Activated CD4-positive, alpha-beta T cell treated with anti-CD3 and anti-CD28 coated beads, Interleukin-2, amount 50 U/mL, for 24 hours (primary cell): ENCODE results near the gene SEPTIN12.

Source experiments
- DNase-seq, 2 donors: peaks; one replicate each; pipeline ENCODE4 v3.0.0-alpha.2; 2020; ENCODE audit warnings: low read depth in 1 of 2, low spot score in 1 of 2

Gene SEPTIN12

GRCh38 chr16:4787627-4788482, at the start of gene SEPTIN12:
Gene SEPTIN12 (minus strand): TSS chr16:4788345. CDS start chr16:4787645, 700 bp downstream.
- no peak for DNase-seq

GRCh38 chr16:4836727-4837126, 48.6 kb upstream of the SEPTIN12 start:
- DNase-seq = no peak

- no peak for DNase-seq
Observed at GRCh38 chr16:4833584-4833983, 45.4 kb upstream of the SEPTIN12 start.

GRCh38 chr16:4832698-4833343, 44.7 kb upstream of the SEPTIN12 start:
- no peak for DNase-seq

GRCh38 chr16:4831616-4832015, 43.5 kb upstream of the SEPTIN12 start:
- DNase-seq = no peak

- DNase-seq = no peak
Observed at GRCh38 chr16:4830408-4830807, 42.3 kb upstream of the SEPTIN12 start.

- DNase-seq = no peak
Observed at GRCh38 chr16:4828567-4829321, 40.6 kb upstream of the SEPTIN12 start.

GRCh38 chr16:4826980-4827379, 38.8 kb upstream of the SEPTIN12 start:
- no peak for DNase-seq

- no peak for DNase-seq
Observed at GRCh38 chr16:4826526-4826925, 38.4 kb upstream of the SEPTIN12 start.

GRCh38 chr16:4825196-4825595, 37.1 kb upstream of the SEPTIN12 start:
- DNase-seq = no peak

GRCh38 chr16:4820652-4821051, 32.5 kb upstream of the SEPTIN12 start:
- DNase-seq = no peak

GRCh38 chr16:4814542-4815173, 26.5 kb upstream of the SEPTIN12 start:
- DNase-seq = no peak

GRCh38 chr16:4814046-4814445, 25.9 kb upstream of the SEPTIN12 start:
- DNase-seq = no peak

GRCh38 chr16:4813251-4814003, 25.3 kb upstream of the SEPTIN12 start:
- DNase-seq = no peak

- DNase-seq = no peak
Observed at GRCh38 chr16:4811773-4812172, 23.6 kb upstream of the SEPTIN12 start.

- no peak for DNase-seq
Observed at GRCh38 chr16:4811242-4811641, 23.1 kb upstream of the SEPTIN12 start.

GRCh38 chr16:4806280-4806679, 18.1 kb upstream of the SEPTIN12 start:
- no peak for DNase-seq

GRCh38 chr16:4805231-4805630, 17.1 kb upstream of the SEPTIN12 start:
- no peak for DNase-seq

- no peak for DNase-seq
Observed at GRCh38 chr16:4803898-4804762, 16.0 kb upstream of the SEPTIN12 start.

GRCh38 chr16:4803401-4803844, 15.3 kb upstream of the SEPTIN12 start:
- DNase-seq = no peak
